HCT116 (cell line): ENCODE measurements around the gene KLHL10. TPM values are rescaled to one million over a fixed set of nuclear protein-coding genes. Genes with fewer than 3 reads are reported as not detected.

ENCODE experiments used
- ATAC-seq: fragments of 200-7000 bp; cut with Tn5 transposase; 2 replicates; pipeline ENCODE4 v1.9.1; 2020; ENCODE audit warnings: mild to moderate bottlenecking, moderate library complexity
- BruUV-seq: library from RNA; stranded (reverse); fragments of 400-500 nt; replicated peaks from 2 replicates; lab custom pipeline; 2021; lab: Mats Ljungman, UMichigan
- CTCF ChIA-PET: fragments of 300-600 bp; sonication (Branson Sonifier 250); formaldehyde crosslinking; loops from one replicate; lab custom pipeline; 2021; ENCODE audit warnings: antibody characterized with exemption; lab: Charles Lee
- POLR2A ChIA-PET: fragments of 300-600, 350-600 bp; sonication (Branson Sonifier 250); formaldehyde crosslinking; loops from one replicate; lab custom pipeline; 2021; ENCODE audit warnings: antibody characterized with exemption; lab: Charles Lee
- RAD21 ChIA-PET, 2 experiments: fragments of 300-600 bp; sonication (Branson Sonifier 250); formaldehyde crosslinking; loops; one replicate each; lab custom pipeline; 2023; ENCODE audit warnings: low total read pairs in 2 of 2; ENCODE audit not compliant: uncharacterized antibody in 2 of 2, unreplicated experiment in 2 of 2, low non-redundant PET in 1 of 2; lab: Charles Lee
- DNase-seq: peaks from one replicate; pipeline ENCODE4 v3.0.0-alpha.2; 2010; ENCODE audit warnings: low read depth, low spot score
- H2AFZ ChIP-seq: fragments of 200-600 bp; shearing (Covaris generic), sonication (generic); 2 replicates; pipeline ENCODE4 v1.6.1; 2017; ENCODE audit warnings: low read depth, mixed run types, mixed read lengths, antibody characterized with exemption, low read length; ENCODE audit not compliant: poor library complexity, severe bottlenecking
- H3K27ac ChIP-seq: 2 replicates; pipeline ENCODE4 v1.5.1; 2012; ENCODE audit warnings: low read depth, low read length
- H3K27me3 ChIP-seq: fragments of 200-600 bp; sonication (generic); 2 replicates; pipeline ENCODE4 v1.6.1; 2016; ENCODE audit warnings: mixed run types, low read length, mixed read lengths; ENCODE audit not compliant: insufficient read depth
- H3K36me3 ChIP-seq, 2 experiments: fragments of 200-500 bp in 1 of 2; fragments of 200-600 bp in 1 of 2; sonication (Bioruptor generic) in 1 of 2; sonication (generic) in 1 of 2; 2 replicates each; pipeline versions ENCODE4 v1.5.1 to v1.6.1; 2014 to 2016; ENCODE audit warnings: low read length in 2 of 2, inconsistent platforms in 1 of 2, mixed read lengths in 1 of 2, mixed run types in 1 of 2; ENCODE audit not compliant: insufficient read depth in 2 of 2, control insufficient read depth in 1 of 2
- H3K4me1 ChIP-seq, 2 experiments: fragments of 200-600 bp in 1 of 2; sonication (generic) in 1 of 2; 2 replicates each; pipeline versions ENCODE4 v1.5.1 to v1.6.1; 2012 to 2017; ENCODE audit warnings: low read length in 2 of 2, inconsistent platforms in 1 of 2, mild to moderate bottlenecking in 1 of 2, mixed read lengths in 1 of 2, mixed run types in 1 of 2, moderate library complexity in 1 of 2; ENCODE audit not compliant: insufficient read depth in 2 of 2, control insufficient read depth in 1 of 2
- H3K4me2 ChIP-seq: fragments of 200-600 bp; sonication (generic); 2 replicates; pipeline ENCODE4 v1.6.1; 2017; ENCODE audit warnings: mixed run types, low read length, mixed read lengths
- H3K4me3 ChIP-seq, 2 experiments: fragments of 200-600 bp in 1 of 2; sonication (generic) in 1 of 2; replicated peaks in 1 of 2; 2 replicates each; pipeline ENCODE4 v1.5.1; 2011 to 2016; ENCODE audit warnings: low read length in 2 of 2, control low read depth in 1 of 2, low read depth in 1 of 2, mild to moderate bottlenecking in 1 of 2, mixed read lengths in 1 of 2, mixed run types in 1 of 2
- H3K79me2 ChIP-seq: fragments of 200-600 bp; sonication (generic); 2 replicates; pipeline ENCODE4 v1.6.1; 2017; ENCODE audit warnings: mild to moderate bottlenecking, mixed run types, low read length, moderate library complexity, mixed read lengths; ENCODE audit not compliant: insufficient read depth
- H3K9ac ChIP-seq: fragments of 200-600 bp; sonication (generic); 2 replicates; pipeline ENCODE4 v1.6.1; 2016; ENCODE audit warnings: low read length, mixed read lengths
- H3K9me2 ChIP-seq: fragments of 200-600 bp; sonication (generic), shearing (Covaris generic); 2 replicates; pipeline ENCODE4 v1.6.1; 2017; ENCODE audit warnings: mixed run types, mild to moderate bottlenecking, moderate library complexity; ENCODE audit not compliant: insufficient read depth
- H3K9me3 ChIP-seq, 2 experiments: fragments of 200-500 bp in 1 of 2; fragments of 200-600 bp in 1 of 2; sonication (Bioruptor generic) in 1 of 2; sonication (generic) in 1 of 2; 2 replicates each; pipeline ENCODE4 v1.6.1; 2014 to 2017; ENCODE audit warnings: low read length in 2 of 2, mixed read lengths in 2 of 2, inconsistent platforms in 1 of 2, low read depth in 1 of 2, mild to moderate bottlenecking in 1 of 2, mixed run types in 1 of 2, moderate library complexity in 1 of 2; ENCODE audit not compliant: control insufficient read depth in 1 of 2, insufficient read depth in 1 of 2
- H4K20me1 ChIP-seq: fragments of 200-600 bp; sonication (generic), shearing (Covaris generic); 2 replicates; pipeline ENCODE4 v1.6.1; 2017; ENCODE audit warnings: mixed run types, mild to moderate bottlenecking, moderate library complexity; ENCODE audit not compliant: insufficient read depth
- CBX3 ChIP-seq: IDR thresholded peaks from 2 replicates; pipeline ENCODE4 v1.6.1; 2012; ENCODE audit warnings: low read depth
- CEBPB ChIP-seq: IDR thresholded peaks from 2 replicates; pipeline ENCODE4 v1.6.1; 2012; ENCODE audit warnings: low read depth
- EGR1 ChIP-seq: IDR thresholded peaks from 2 replicates; pipeline ENCODE4 v1.6.1; 2012; ENCODE audit warnings: low read depth
- ELF1 ChIP-seq: IDR thresholded peaks from 2 replicates; pipeline ENCODE4 v1.6.1; 2012; ENCODE audit warnings: low read depth, borderline replicate concordance
- EZH2 ChIP-seq: fragments of 200-600 bp; sonication (generic); IDR thresholded peaks from 2 replicates; pipeline ENCODE4 v1.6.1; 2017; ENCODE audit warnings: antibody characterized with exemption, mixed run types
- EZH2phosphoT487 ChIP-seq: fragments of 200-600 bp; IDR thresholded peaks from 2 replicates; pipeline ENCODE4 v1.6.1; 2018; ENCODE audit warnings: antibody characterized with exemption, borderline replicate concordance
- FOSL1 ChIP-seq: IDR thresholded peaks from 2 replicates; pipeline ENCODE4 v1.6.1; 2012; ENCODE audit warnings: low read depth
- JUND ChIP-seq: IDR thresholded peaks from 2 replicates; pipeline ENCODE4 v1.6.1; 2012
- POLR2A ChIP-seq: IDR thresholded peaks from 2 replicates; pipeline ENCODE4 v1.7.0; 2011; ENCODE audit warnings: borderline replicate concordance; ENCODE audit not compliant: insufficient read depth, insufficient read length; ENCODE audit errors: extremely low read depth
- POLR2AphosphoS5 ChIP-seq: IDR thresholded peaks from 2 replicates; pipeline ENCODE4 v1.6.1; 2011; ENCODE audit warnings: mild to moderate bottlenecking, low read depth, low read length, moderate library complexity
- SIN3A ChIP-seq: IDR thresholded peaks from 2 replicates; pipeline ENCODE4 v1.6.1; 2012; ENCODE audit warnings: low read depth
- SP1 ChIP-seq: IDR thresholded peaks from 2 replicates; pipeline ENCODE4 v1.6.1; 2012; ENCODE audit warnings: low read depth
- TCF7L2 ChIP-seq: IDR thresholded peaks from 2 replicates; pipeline ENCODE4 v1.7.0; 2011; ENCODE audit warnings: borderline replicate concordance, inconsistent platforms; ENCODE audit not compliant: insufficient read depth, insufficient read length; ENCODE audit errors: extremely low read depth
- ZNF274 ChIP-seq: fragments of 200-500 bp; sonication (Bioruptor generic); IDR thresholded peaks from 2 replicates; pipeline ENCODE4 v1.6.1; 2014; ENCODE audit warnings: mild to moderate bottlenecking, low read depth, low read length, inconsistent platforms
- intact Hi-C: fragments of 100-400 bp; cut with micrococcal nuclease; formaldehyde crosslinking; loops from 2 replicates; pipeline ENCODE4 v1.10.0; 2022
- total RNA-seq: library from RNA; stranded (reverse); gene quantifications from one replicate; pipeline ENCODE4 v1.2.1, GENCODE V29; 2021; ENCODE audit not compliant: unreplicated experiment
- TF ChIP-seq, protein P1 (sequence below): IDR thresholded peaks from 2 replicates; pipeline ENCODE4 v1.6.1; 2012; ENCODE audit warnings: low read depth
- TF ChIP-seq, protein P2 (sequence below): IDR thresholded peaks from 2 replicates; pipeline ENCODE4 v1.6.1; 2012

KLHL10 gene
- total RNA-seq, 1 experiment from 2014 or later, result not detected

GRCh38 chr17:41860254-41860931, 22.8 kb downstream of the KLHL10 start:
- CTCF ChIA-PET, result no interaction called here
- TF ChIP-seq EGR1 (no peak), SP1 (no peak), CEBPB (no peak), SIN3A (no peak), EZH2phosphoT487 (no peak), JUND (no peak), EZH2 (no peak), ZNF274 (no peak), TCF7L2 (no peak), POLR2A (no peak), POLR2AphosphoS5 (no peak), FOSL1 (no peak), ELF1 (no peak), CBX3 (no peak)
- TF ChIP-seq, protein P1, sequence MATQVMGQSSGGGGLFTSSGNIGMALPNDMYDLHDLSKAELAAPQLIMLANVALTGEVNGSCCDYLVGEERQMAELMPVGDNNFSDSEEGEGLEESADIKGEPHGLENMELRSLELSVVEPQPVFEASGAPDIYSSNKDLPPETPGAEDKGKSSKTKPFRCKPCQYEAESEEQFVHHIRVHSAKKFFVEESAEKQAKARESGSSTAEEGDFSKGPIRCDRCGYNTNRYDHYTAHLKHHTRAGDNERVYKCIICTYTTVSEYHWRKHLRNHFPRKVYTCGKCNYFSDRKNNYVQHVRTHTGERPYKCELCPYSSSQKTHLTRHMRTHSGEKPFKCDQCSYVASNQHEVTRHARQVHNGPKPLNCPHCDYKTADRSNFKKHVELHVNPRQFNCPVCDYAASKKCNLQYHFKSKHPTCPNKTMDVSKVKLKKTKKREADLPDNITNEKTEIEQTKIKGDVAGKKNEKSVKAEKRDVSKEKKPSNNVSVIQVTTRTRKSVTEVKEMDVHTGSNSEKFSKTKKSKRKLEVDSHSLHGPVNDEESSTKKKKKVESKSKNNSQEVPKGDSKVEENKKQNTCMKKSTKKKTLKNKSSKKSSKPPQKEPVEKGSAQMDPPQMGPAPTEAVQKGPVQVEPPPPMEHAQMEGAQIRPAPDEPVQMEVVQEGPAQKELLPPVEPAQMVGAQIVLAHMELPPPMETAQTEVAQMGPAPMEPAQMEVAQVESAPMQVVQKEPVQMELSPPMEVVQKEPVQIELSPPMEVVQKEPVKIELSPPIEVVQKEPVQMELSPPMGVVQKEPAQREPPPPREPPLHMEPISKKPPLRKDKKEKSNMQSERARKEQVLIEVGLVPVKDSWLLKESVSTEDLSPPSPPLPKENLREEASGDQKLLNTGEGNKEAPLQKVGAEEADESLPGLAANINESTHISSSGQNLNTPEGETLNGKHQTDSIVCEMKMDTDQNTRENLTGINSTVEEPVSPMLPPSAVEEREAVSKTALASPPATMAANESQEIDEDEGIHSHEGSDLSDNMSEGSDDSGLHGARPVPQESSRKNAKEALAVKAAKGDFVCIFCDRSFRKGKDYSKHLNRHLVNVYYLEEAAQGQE, result no peak
- TF ChIP-seq, protein P2, sequence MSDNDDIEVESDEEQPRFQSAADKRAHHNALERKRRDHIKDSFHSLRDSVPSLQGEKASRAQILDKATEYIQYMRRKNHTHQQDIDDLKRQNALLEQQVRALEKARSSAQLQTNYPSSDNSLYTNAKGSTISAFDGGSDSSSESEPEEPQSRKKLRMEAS, result no peak
- no peak overlapping the region for H3K4me3 ChIP-seq
- H3K27ac ChIP-seq, result no peak overlapping the region
- ATAC-seq (no peak), DNase-seq (no peak)
- peaks cover 9 to 14% of the 10 kb centered on the region in 2 experiments; a peak in 3 of 4 replicates for H3K4me1 ChIP-seq
- H3K9ac ChIP-seq, result no peak overlapping the region
- H3K4me2 ChIP-seq, result no peak overlapping the region
- H3K9me2 ChIP-seq, result no peaks in the 10 kb centered on the region
- RAD21 ChIA-PET, result no interaction called here
- H3K27me3 ChIP-seq, result no peaks in the 10 kb centered on the region
- H3K36me3 ChIP-seq, result no peaks in the 10 kb centered on the region
- BruUV-seq, result no TSS peak
- POLR2A ChIA-PET, result no interaction called here
- H2AFZ ChIP-seq, result no peak overlapping the region
- H3K9me3 ChIP-seq, result no peaks in the 10 kb centered on the region
- intact Hi-C loops, result no loop called here
- H4K20me1 ChIP-seq, result no peaks in the 10 kb centered on the region
- peaks cover 88% of the 10 kb centered on the region for H3K79me2 ChIP-seq
